GM12891 (cell line): ENCODE results near the gene SYNE2.

ENCODE experiments used
- PAX5 ChIP-seq: IDR thresholded peaks from 2 replicates; pipeline ENCODE4 v1.6.1; 2011; ENCODE audit warnings: low read length, moderate library complexity, mild to moderate bottlenecking; ENCODE audit not compliant: insufficient read depth, severe bottlenecking
- POLR2A ChIP-seq: IDR thresholded peaks from 2 replicates; pipeline ENCODE4 v1.6.1; 2011; ENCODE audit warnings: low read depth, low read length, control low read depth
- POLR2AphosphoS5 ChIP-seq: IDR thresholded peaks from 2 replicates; pipeline ENCODE4 v1.6.1; 2011; ENCODE audit warnings: low read depth, low read length, control low read depth
- SPI1 ChIP-seq: IDR thresholded peaks from 2 replicates; pipeline ENCODE4 v1.6.1; 2011; ENCODE audit warnings: low read depth, low read length, control low read depth
- TAF1 ChIP-seq: IDR thresholded peaks from 2 replicates; pipeline ENCODE4 v1.6.1; 2011; ENCODE audit warnings: low read depth, low read length, control low read depth

GRCh38 chr14:64234877-64235651 lies 382.3 kb downstream of the SYNE2 start:
- TF ChIP-seq POLR2A (no peak), POLR2AphosphoS5 (no peak), SPI1 (no peak), TAF1 (no peak), PAX5 (no peak)
